ENCODE measurements around the gene DRAXIN. TPM values are rescaled to one million over a fixed set of nuclear protein-coding genes. Genes with fewer than 3 reads are reported as not detected.

DRAXIN gene
- total RNA-seq, 2 experiments from 2014 or later, result 0.15 to 0.19 TPM

DNA sequence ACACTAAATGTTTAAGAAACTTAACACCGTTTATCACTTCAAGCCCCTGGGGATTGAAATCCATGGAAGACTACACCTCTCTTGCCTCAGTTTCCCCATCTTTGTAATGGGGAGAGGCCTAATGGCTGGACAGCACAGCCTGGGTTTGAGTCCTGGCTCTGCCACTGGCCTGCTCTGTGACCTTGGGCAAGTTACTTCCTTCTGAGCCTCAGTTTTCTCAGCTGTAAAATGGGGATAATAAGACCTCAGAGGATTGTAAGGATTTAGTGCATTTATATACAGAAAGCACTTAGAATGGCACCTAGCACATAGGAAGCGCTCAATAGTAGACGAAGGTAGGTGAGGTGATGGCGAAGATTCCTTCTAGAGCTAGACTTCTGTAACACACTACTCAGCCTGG, 50.0 kb downstream of the DRAXIN start:
- POLR2A ChIA-PET, result no interaction called here
- Histone ChIP-seq H2AFZ (ENCODE audit: low read length) (no peak overlapping the region), H4K20me1 (ENCODE audit: insufficient read depth, low read length) (no peaks in the 10 kb centered on the region), H3K4me2 (ENCODE audit: low read length) (no peak overlapping the region), H3K36me3 (ENCODE audit: insufficient read depth, low read length) (peaks cover 8% of the 10 kb centered on the region; the same call in 1 of the 2 replicates), H3K4me1 (ENCODE audit: insufficient read depth, low read length, poor library complexity, severe bottlenecking) (peaks cover 11% of the 10 kb centered on the region), H3K9me3 (ENCODE audit: low read length) (no peaks in the 10 kb centered on the region), H3K79me2 (ENCODE audit: insufficient read depth, low read depth, low read length) (no peaks in the 10 kb centered on the region; the same call in 1 of the 2 replicates), H3K4me3 (ENCODE audit: low read depth, low read length, poor library complexity, severe bottlenecking) (no peak overlapping the region), H3K9me2 (ENCODE audit: insufficient read depth, low read length) (no peaks in the 10 kb centered on the region), H3K27ac (ENCODE audit: low read depth, low read length, poor library complexity, severe bottlenecking) (no peak overlapping the region)
- TF ChIP-seq CTCF (conservative IDR thresholded peaks at IDR 0.05; ENCODE audit: low read length) (no peak), EZH2phosphoT487 (IDR thresholded peaks at IDR 0.05; ENCODE audit: borderline replicate concordance, low read depth, low read length) (no peak)
- no peak for DNase-seq (ENCODE audit: low spot score)
- intact Hi-C loops (cut with micrococcal nuclease; ENCODE audit: unreplicated experiment), result no loop called here
- CTCF ChIA-PET (ENCODE audit: unreplicated experiment), result no interaction called here
- no TSS peak for BruUV-seq (replicated peaks)

- no peak overlapping the region for H2AFZ ChIP-seq (ENCODE audit: low read length)
- H3K27ac ChIP-seq (ENCODE audit: low read depth, low read length, poor library complexity, severe bottlenecking), result no peak overlapping the region
- DNase-seq (ENCODE audit: low spot score), result peak; percentile 21
- H4K20me1 ChIP-seq (ENCODE audit: insufficient read depth, low read length), result no peaks in the 10 kb centered on the region
- BruUV-seq (replicated peaks), result no TSS peak
- H3K4me1 ChIP-seq (ENCODE audit: insufficient read depth, low read length, poor library complexity, severe bottlenecking), result peaks cover 9% of the 10 kb centered on the region
- H3K4me3 ChIP-seq (ENCODE audit: low read depth, low read length, poor library complexity, severe bottlenecking), result no peak overlapping the region
- ChIA-PET CTCF (ENCODE audit: unreplicated experiment) (no interaction called here), POLR2A (no interaction called here)
- TF ChIP-seq CTCF (conservative IDR thresholded peaks at IDR 0.05; ENCODE audit: low read length), result peak; percentile 70
- TF ChIP-seq EZH2phosphoT487 (IDR thresholded peaks at IDR 0.05; ENCODE audit: borderline replicate concordance, low read depth, low read length), result no peak
- intact Hi-C loops (cut with micrococcal nuclease; ENCODE audit: unreplicated experiment), result no loop called here
- H3K4me2 ChIP-seq (ENCODE audit: low read length), result no peak overlapping the region
- H3K79me2 ChIP-seq (ENCODE audit: insufficient read depth, low read depth, low read length), result no peaks in the 10 kb centered on the region; the same call in 1 of the 2 replicates
- no peaks in the 10 kb centered on the region for H3K9me3 ChIP-seq (ENCODE audit: low read length)
- peaks cover 10% of the 10 kb centered on the region; the same call in 1 of the 2 replicates for H3K36me3 ChIP-seq (ENCODE audit: insufficient read depth, low read length)
- H3K9me2 ChIP-seq (ENCODE audit: insufficient read depth, low read length), result no peaks in the 10 kb centered on the region
These were observed 50.5 kb downstream of the DRAXIN start for GRCh38 chr1:11741919-11742558.

DNA sequence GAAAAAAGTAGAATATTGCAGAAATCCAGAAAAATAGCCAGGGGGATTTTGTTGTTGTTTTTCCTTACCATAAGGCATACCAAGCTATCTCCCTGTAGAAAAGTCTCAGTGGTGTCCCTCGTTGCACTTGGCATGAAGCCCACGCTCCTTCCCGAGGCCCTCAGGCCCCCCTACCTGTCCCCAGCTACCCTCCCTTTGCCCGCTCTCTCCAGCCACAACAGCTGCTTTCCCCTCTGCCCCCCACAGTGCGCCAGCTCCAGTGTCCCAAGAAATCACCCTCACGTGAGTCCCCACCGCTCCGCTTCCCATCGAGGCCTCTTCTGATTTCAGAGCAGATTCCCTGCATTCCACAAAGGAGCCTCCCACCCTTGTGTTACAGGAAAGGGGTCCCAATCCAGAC, 52.8 kb downstream of the DRAXIN start:
- Histone ChIP-seq H3K36me3 (ENCODE audit: insufficient read depth, low read length) (peaks cover 10% of the 10 kb centered on the region; the same call in 1 of the 2 replicates), H2AFZ (ENCODE audit: low read length) (no peak overlapping the region), H3K4me1 (ENCODE audit: insufficient read depth, low read length, poor library complexity, severe bottlenecking) (no peaks in the 10 kb centered on the region), H3K4me3 (ENCODE audit: low read depth, low read length, poor library complexity, severe bottlenecking) (no peak overlapping the region), H3K79me2 (ENCODE audit: insufficient read depth, low read depth, low read length) (no peaks in the 10 kb centered on the region), H4K20me1 (ENCODE audit: insufficient read depth, low read length) (no peaks in the 10 kb centered on the region), H3K27ac (ENCODE audit: low read depth, low read length, poor library complexity, severe bottlenecking) (no peak overlapping the region), H3K4me2 (ENCODE audit: low read length) (no peak overlapping the region), H3K9me2 (ENCODE audit: insufficient read depth, low read length) (no peaks in the 10 kb centered on the region), H3K9me3 (ENCODE audit: low read length) (no peaks in the 10 kb centered on the region)
- intact Hi-C loops (cut with micrococcal nuclease; ENCODE audit: unreplicated experiment), result no loop called here
- DNase-seq (ENCODE audit: low spot score), result no peak
- ChIA-PET POLR2A (no interaction called here), CTCF (ENCODE audit: unreplicated experiment) (no interaction called here)
- BruUV-seq (replicated peaks), result no TSS peak
- TF ChIP-seq EZH2phosphoT487 (IDR thresholded peaks at IDR 0.05; ENCODE audit: borderline replicate concordance, low read depth, low read length) (no peak), CTCF (conservative IDR thresholded peaks at IDR 0.05; ENCODE audit: low read length) (no peak)

All from OCI-LY7 (cell line).